Measurements from ENCODE around the gene RGS19. TPM values are rescaled to one million over a fixed set of nuclear protein-coding genes. Genes with fewer than 3 reads are reported as not detected.
A peak's percentile ranks its signal among the peaks of the same experiment; 100 is the strongest.

RGS19 gene
- total RNA-seq, 1 donor from 2014 or later = 57.5 TPM

DNA sequence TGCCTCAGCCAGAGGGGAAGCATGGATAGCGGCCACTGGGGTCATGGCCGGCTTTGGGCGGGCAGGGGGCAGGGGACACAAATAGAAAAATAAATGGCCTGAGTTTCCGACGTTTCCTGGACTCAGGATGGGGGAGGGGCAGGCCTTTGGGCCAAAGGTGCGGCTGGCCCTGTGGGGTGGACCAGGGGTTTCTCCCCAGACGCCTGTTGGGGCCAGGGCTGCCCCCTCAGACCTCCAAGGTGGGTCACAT, 22.8 kb downstream of the RGS19 start:
- Histone ChIP-seq H3K27me3 (ENCODE audit: low read depth) (peaks cover 39% of the 10 kb centered on the region), H3K27ac (peak overlapping the region; percentile 87), H3K4me3 (peak overlapping the region; percentile 41), H3K4me1 (peaks cover 50% of the 10 kb centered on the region), H3K9me3 (no peaks in the 10 kb centered on the region), H3K36me3 (no peaks in the 10 kb centered on the region)
- no peak for ATAC-seq
- TF ChIP-seq, protein P1, sequence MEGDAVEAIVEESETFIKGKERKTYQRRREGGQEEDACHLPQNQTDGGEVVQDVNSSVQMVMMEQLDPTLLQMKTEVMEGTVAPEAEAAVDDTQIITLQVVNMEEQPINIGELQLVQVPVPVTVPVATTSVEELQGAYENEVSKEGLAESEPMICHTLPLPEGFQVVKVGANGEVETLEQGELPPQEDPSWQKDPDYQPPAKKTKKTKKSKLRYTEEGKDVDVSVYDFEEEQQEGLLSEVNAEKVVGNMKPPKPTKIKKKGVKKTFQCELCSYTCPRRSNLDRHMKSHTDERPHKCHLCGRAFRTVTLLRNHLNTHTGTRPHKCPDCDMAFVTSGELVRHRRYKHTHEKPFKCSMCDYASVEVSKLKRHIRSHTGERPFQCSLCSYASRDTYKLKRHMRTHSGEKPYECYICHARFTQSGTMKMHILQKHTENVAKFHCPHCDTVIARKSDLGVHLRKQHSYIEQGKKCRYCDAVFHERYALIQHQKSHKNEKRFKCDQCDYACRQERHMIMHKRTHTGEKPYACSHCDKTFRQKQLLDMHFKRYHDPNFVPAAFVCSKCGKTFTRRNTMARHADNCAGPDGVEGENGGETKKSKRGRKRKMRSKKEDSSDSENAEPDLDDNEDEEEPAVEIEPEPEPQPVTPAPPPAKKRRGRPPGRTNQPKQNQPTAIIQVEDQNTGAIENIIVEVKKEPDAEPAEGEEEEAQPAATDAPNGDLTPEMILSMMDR (IDR thresholded peaks at IDR 0.05) = no peak
- intact Hi-C loops (cut with DNase I) = no loop called here
- DNase-seq = no peak

DNA sequence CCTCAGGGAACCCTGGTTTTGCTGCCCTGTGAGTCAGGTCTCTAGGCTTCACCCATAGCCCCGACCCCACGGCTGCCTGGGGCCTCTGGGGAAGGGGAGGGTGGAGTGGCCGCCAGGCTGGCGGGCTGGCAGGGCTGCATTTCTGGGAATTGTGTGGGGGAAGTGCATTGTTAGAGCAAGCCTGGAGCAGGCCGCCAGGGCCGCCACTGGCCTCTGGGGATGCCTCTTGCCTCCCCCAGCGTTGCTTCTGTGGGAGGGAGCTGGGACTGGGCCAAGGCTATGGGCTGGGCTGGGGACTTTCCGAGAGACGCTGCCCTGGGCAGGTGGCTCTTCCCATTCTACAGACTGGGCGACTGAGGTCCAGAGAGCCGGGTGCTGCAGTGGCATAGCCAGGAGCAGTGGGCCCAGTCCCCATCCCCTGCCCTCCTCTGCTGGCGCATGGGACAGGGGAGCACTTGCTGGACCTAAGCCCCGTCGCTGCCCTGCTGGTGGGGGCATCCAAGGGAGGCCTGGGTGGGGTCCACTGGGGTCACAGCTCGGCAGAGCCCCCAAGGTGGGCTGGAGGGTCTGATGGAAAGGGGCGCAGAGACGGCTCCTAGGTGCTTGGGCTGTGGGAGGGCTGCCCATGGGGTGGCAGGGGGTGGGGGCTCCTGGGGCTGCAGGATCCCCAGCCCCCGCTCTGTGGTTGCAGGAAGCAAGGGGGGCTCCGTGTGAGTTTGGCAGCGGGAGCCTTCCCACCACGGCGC, 23.3 kb downstream of the RGS19 start:
- peaks cover 50% of the 10 kb centered on the region for H3K4me1 ChIP-seq
- ATAC-seq (peak; percentile 14 to 31), DNase-seq (peak; percentile 68)
- H3K9me3 ChIP-seq = no peaks in the 10 kb centered on the region
- intact Hi-C loops (cut with DNase I) = no loop called here
- H3K4me3 ChIP-seq = peak overlapping the region; percentile 41
- TF ChIP-seq, protein P1 (IDR thresholded peaks at IDR 0.05) = no peak
- H3K27me3 ChIP-seq (ENCODE audit: low read depth) = peaks cover 44% of the 10 kb centered on the region
- peak overlapping the region; percentile 87 for H3K27ac ChIP-seq
- H3K36me3 ChIP-seq = no peaks in the 10 kb centered on the region

- Histone ChIP-seq H3K9me3 (no peaks in the 10 kb centered on the region), H3K27me3 (ENCODE audit: low read depth) (peaks cover 50% of the 10 kb centered on the region), H3K27ac (peak overlapping the region; percentile 87), H3K36me3 (no peaks in the 10 kb centered on the region), H3K4me3 (peak overlapping the region; percentile 41), H3K4me1 (peaks cover 50% of the 10 kb centered on the region)
- intact Hi-C loops (cut with DNase I) = no loop called here
- TF ChIP-seq, protein P1 (IDR thresholded peaks at IDR 0.05) = no peak
- ATAC-seq (no peak), DNase-seq (no peak)
Observed at GRCh38 chr20:64055396-64055892, 23.9 kb downstream of the RGS19 start.

- ATAC-seq (peak; percentile 18 to 30), DNase-seq (peak; percentile 70)
- peak overlapping the region; percentile 87 for H3K27ac ChIP-seq
- peaks cover 60% of the 10 kb centered on the region for H3K27me3 ChIP-seq (ENCODE audit: low read depth)
- intact Hi-C loops (cut with DNase I) = no loop called here
- H3K9me3 ChIP-seq = no peaks in the 10 kb centered on the region
- TF ChIP-seq, protein P1 (IDR thresholded peaks at IDR 0.05) = peak; percentile 27
- peak overlapping the region; percentile 30 for H3K4me3 ChIP-seq
- H3K36me3 ChIP-seq = no peaks in the 10 kb centered on the region
- peaks cover 50% of the 10 kb centered on the region for H3K4me1 ChIP-seq
Observed at GRCh38 chr20:64053841-64054661, 25.3 kb downstream of the RGS19 start.

DNA sequence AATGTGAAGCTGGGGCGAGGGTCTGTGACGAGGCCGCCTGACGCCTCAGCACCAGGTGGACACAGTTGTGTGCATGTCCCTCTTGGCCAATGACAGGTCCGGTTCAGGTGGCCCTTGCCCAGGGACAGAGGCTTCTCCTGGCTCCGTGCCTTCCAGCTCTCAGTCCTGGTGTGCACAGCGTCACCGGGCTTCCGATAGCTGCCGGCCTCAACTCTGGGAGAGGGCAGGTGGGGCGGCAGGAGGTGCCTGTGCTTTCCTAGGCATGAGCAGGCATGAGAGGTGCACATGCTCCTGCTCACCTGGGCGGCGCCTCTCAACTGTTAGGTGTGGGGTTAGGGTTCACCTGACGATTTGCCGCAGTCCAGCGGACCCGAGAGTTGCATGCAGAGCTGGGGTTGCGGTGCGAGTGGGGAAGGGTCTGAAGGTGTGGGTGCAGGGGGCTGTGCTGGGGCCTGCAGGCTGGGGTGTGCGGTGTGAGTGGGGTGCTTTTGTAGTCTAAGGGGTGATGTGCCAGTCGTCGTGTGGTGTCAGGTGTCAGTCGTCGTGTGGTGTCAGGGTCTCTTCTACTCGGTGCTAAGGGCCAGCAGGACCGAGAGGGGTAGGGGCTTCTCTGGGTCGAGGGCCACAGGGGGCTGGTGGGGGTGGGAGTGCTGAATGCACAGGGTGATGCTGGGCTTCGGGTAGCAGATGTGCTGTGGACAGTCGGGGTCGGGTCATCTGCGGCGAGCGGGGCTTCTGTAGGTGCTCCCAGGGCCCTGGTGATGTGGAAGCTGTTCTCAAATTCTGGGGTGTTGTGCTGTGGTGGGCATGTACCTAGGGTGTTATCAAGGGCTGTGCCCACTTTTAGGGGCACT, 26.1 kb downstream of the RGS19 start:
- intact Hi-C loops (cut with DNase I) = no loop called here
- peak overlapping the region; percentile 19 for H3K4me3 ChIP-seq
- H3K27me3 ChIP-seq (ENCODE audit: low read depth) = peaks cover 68% of the 10 kb centered on the region
- ATAC-seq (no peak), DNase-seq (no peak)
- TF ChIP-seq, protein P1 (IDR thresholded peaks at IDR 0.05) = no peak
- peak overlapping the region; percentile 84 for H3K27ac ChIP-seq
- no peaks in the 10 kb centered on the region for H3K36me3 ChIP-seq
- peaks cover 47% of the 10 kb centered on the region for H3K4me1 ChIP-seq
- no peaks in the 10 kb centered on the region for H3K9me3 ChIP-seq

Data from lower lobe of right lung (tissue), 2 donors.